GM10248 (cell line): ENCODE results near the gene CDH23.

ENCODE experiments used
- CTCF ChIA-PET: fragments of 300-600 bp; sonication (Branson Sonifier 250); formaldehyde crosslinking; extraction: SDS; loops from one replicate; lab custom pipeline; 2021; ENCODE audit warnings: antibody characterized with exemption; lab: Yijun Ruan, JAX
- POLR2A ChIA-PET: fragments of 350-650 bp; sonication (Branson Sonifier 250); formaldehyde crosslinking; extraction: SDS; loops from one replicate; lab custom pipeline; 2020; ENCODE audit warnings: antibody characterized with exemption; lab: Yijun Ruan, JAX
- DNase-seq: peaks from one replicate; pipeline ENCODE4 v3.0.0; 2012; ENCODE audit errors: extremely low spot score
- TF ChIP-seq, protein P1 (sequence below): IDR thresholded peaks from 2 replicates; pipeline ENCODE4 v1.5.1; 2012; ENCODE audit warnings: mild to moderate bottlenecking, low read depth; ENCODE audit errors: extremely low read depth, missing control alignments, control extremely low read depth

CDH23 gene

GRCh38 chr10:71512761-71513539, 116.2 kb downstream of the CDH23 start:
- TF ChIP-seq, protein P1, sequence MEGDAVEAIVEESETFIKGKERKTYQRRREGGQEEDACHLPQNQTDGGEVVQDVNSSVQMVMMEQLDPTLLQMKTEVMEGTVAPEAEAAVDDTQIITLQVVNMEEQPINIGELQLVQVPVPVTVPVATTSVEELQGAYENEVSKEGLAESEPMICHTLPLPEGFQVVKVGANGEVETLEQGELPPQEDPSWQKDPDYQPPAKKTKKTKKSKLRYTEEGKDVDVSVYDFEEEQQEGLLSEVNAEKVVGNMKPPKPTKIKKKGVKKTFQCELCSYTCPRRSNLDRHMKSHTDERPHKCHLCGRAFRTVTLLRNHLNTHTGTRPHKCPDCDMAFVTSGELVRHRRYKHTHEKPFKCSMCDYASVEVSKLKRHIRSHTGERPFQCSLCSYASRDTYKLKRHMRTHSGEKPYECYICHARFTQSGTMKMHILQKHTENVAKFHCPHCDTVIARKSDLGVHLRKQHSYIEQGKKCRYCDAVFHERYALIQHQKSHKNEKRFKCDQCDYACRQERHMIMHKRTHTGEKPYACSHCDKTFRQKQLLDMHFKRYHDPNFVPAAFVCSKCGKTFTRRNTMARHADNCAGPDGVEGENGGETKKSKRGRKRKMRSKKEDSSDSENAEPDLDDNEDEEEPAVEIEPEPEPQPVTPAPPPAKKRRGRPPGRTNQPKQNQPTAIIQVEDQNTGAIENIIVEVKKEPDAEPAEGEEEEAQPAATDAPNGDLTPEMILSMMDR = no peak
- DNase-seq = no peak
- ChIA-PET CTCF (interaction anchor here (1.2 to 1.3 kb wide), 2 partner anchors 11 to 12 kb away, joined by 3 read pairs; no protein-coding TSS in a partner anchor), POLR2A (no interaction called here)

GRCh38 chr10:71513540-71513853, 116.8 kb downstream of the CDH23 start:
- TF ChIP-seq, protein P1 = no peak
- ChIA-PET CTCF (interaction anchor here (1.2 to 1.3 kb wide), 3 partner anchors 11 to 17 kb away, joined by 3 read pairs; no protein-coding TSS in a partner anchor), POLR2A (no interaction called here)
- no peak for DNase-seq

DNA sequence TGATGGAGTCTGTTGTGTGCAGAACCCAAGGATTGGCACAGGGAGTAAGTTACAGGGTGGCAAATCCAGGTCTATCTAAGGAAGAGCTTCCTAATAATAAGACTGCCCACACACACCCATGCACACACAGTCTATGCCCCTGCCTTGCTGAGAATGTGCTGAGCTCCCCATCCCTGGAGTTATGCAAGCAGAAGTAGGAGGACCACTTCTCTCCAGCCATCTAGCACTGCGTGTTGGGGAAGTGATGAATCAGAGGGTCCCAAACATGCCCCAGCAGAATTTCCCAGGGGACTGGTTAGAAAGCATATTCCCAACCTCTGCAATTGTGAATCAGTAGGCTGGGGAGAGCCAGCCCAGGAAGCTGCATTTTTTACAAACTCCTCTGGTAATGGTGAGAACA, 117.2 kb downstream of the CDH23 start:
- ChIA-PET POLR2A (no interaction called here), CTCF (interaction anchor here (1.2 kb wide), 1 partner anchor 18 kb away, joined by 3 read pairs; no protein-coding TSS in a partner anchor)
- TF ChIP-seq, protein P1 = no peak
- no peak for DNase-seq

DNA sequence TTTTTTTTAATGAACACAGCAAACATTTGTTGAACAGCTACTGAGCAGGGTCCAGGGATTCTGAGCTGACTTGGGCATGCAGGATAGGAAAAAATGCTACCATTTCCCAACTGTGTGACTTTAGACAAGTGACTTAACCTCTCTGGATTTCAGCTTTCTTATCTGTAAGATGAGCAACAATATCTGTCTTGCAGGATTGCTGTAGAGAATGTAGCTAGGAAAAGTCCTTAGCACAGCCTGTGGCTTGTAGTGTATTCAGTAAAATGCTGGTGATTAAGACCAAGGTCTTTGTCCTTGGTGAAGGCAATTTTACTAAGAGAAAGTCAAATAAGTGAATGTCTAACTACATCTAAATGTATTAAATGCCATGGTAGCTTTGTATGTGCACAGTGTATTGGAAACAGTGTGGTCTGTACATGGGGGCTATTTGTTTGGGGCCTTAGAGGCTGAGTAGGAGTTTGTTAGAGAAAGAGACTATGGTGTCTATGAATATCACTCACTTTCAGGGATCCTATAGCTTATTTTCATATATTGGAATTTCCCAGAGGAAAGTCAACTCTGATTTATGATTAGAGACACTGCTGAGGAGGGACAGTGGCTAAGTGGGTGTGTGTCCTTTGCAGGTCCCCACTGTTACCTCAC, 118.9 kb downstream of the CDH23 start:
- DNase-seq = no peak
- ChIA-PET CTCF (interaction anchor here (1.0 to 1.2 kb wide), 3 partner anchors 14 to 30 kb away, joined by 3 read pairs; no protein-coding TSS in a partner anchor), POLR2A (no interaction called here)
- TF ChIP-seq, protein P1 = no peak

DNA sequence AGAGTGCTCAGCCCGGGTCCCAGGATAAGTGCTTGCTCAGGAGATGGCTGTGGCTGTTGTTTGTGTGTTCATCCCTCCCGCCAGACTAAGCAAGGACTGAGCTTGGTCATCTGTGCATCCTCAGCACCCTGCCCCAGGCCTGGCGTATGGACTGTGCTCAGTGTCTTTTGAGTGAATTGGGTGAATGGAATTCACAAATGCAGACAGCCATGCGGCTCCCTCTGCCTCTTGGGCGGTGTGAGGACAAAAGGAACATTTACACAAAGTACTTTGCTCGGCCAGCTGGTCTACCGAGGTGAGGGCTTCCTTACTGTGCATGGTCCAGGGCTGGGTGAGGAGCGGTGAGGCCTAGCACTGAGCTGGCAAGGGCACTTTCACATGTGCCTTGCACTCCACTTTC, 120.2 kb downstream of the CDH23 start:
- ChIA-PET POLR2A (no interaction called here), CTCF (interaction anchor here (1.1 to 1.2 kb wide), 2 partner anchors 28 to 31 kb away, joined by 3 read pairs; no protein-coding TSS in a partner anchor)
- DNase-seq = no peak
- TF ChIP-seq, protein P1 = no peak

GRCh38 chr10:71517298-71518169, 120.8 kb downstream of the CDH23 start:
- CTCF ChIA-PET = interaction anchor here (1.3 kb wide), 1 partner anchor 12 kb away, joined by 3 read pairs; no protein-coding TSS in a partner anchor
- TF ChIP-seq, protein P1 = no peak
- POLR2A ChIA-PET = no interaction called here
- no peak for DNase-seq
